Measurements from ENCODE around the gene INSYN2B.

DNA sequence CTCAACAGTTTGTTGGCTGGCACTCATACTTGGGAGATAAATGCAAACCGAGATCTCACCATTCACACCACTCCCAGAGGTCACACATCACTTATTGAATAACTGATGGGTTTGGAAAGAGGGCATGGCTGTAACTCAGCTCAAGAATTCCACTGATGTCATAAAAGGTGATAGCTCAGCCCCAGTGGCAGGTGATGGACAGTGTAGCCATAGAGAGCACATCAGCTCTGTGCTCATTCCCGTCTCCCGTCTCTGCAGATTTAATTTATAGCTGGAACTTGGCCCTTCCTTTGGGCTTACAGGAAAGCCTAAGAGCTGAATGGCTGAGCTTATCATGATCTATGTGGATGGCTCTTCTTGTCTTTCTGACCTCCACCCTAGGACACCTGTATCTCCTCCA is 59.8 kb downstream of the INSYN2B start:
- TF ChIP-seq CTCF (IDR thresholded peaks at IDR 0.05) (no peak), POLR2A (IDR thresholded peaks at IDR 0.05) (no peak)
